Liver (tissue), 9 donors: ENCODE measurements around the gene ADAMTS4. TPM values are rescaled to one million over a fixed set of nuclear protein-coding genes. Genes with fewer than 3 reads are reported as not detected.

Experiments used
- DNase-seq: peaks from one replicate; pipeline ENCODE4 v3.0.0-alpha.2; 2017; ENCODE audit warnings: low spot score
- H3K27ac ChIP-seq, 2 donors: one replicate each; pipeline ENCODE4 v1.7.0; 2013; ENCODE audit warnings: inconsistent platforms in 2 of 2, low read length in 2 of 2, control low read depth in 1 of 2, low read depth in 1 of 2, mild to moderate bottlenecking in 1 of 2
- H3K27me3 ChIP-seq, 4 donors: one replicate each; pipeline versions ENCODE4 v1.6.1 to v1.7.0; 2013; ENCODE audit warnings: low read length in 3 of 4, inconsistent platforms in 1 of 4, mild to moderate bottlenecking in 1 of 4, moderate library complexity in 1 of 4; ENCODE audit not compliant: control insufficient read depth in 4 of 4, insufficient read depth in 4 of 4
- H3K36me3 ChIP-seq, 4 donors: one replicate each; pipeline versions ENCODE4 v1.6.1 to v1.7.0; 2013; ENCODE audit warnings: low read length in 3 of 4, mild to moderate bottlenecking in 3 of 4, low read depth in 1 of 4, moderate library complexity in 1 of 4; ENCODE audit not compliant: control insufficient read depth in 4 of 4, insufficient read depth in 3 of 4
- H3K4me1 ChIP-seq, 4 donors: one replicate each; pipeline versions ENCODE4 v1.6.1 to v1.7.0; 2013; ENCODE audit warnings: low read length in 3 of 4, mild to moderate bottlenecking in 3 of 4, moderate library complexity in 1 of 4; ENCODE audit not compliant: control insufficient read depth in 4 of 4, insufficient read depth in 4 of 4
- H3K4me3 ChIP-seq, 3 donors: one replicate each; pipeline versions ENCODE4 v1.6.1 to v1.7.0; 2013; ENCODE audit warnings: low read length in 3 of 3, control low read depth in 1 of 3, low read depth in 1 of 3, mild to moderate bottlenecking in 1 of 3
- H3K9ac ChIP-seq, 2 donors: one replicate each; pipeline ENCODE4 v1.7.0; 2013; ENCODE audit warnings: low read length in 2 of 2, mild to moderate bottlenecking in 2 of 2, moderate library complexity in 2 of 2, control low read depth in 1 of 2, low read depth in 1 of 2
- H3K9me3 ChIP-seq, 4 donors: one replicate each; pipeline versions ENCODE4 v1.6.1 to v1.7.0; 2013; ENCODE audit warnings: low read length in 3 of 4; ENCODE audit not compliant: control insufficient read depth in 4 of 4
- ATF3 ChIP-seq: IDR thresholded peaks from 2 replicates; pipeline ENCODE4 v1.6.1; 2016; ENCODE audit warnings: antibody characterized with exemption
- CTCF ChIP-seq: fragments of 150-350 bp; IDR thresholded peaks from 2 replicates; pipeline ENCODE4 v1.5.1; 2017; ENCODE audit warnings: improper control_type of control experiment, low read depth, low read length; ENCODE audit not compliant: missing input control
- EGR1 ChIP-seq, 2 donors: IDR thresholded peaks; 2 replicates each; pipeline ENCODE4 v1.6.1; 2016 to 2018; ENCODE audit warnings: antibody characterized with exemption in 2 of 2, low read depth in 2 of 2
- FOXA1 ChIP-seq: IDR thresholded peaks from 2 replicates; pipeline ENCODE4 v1.6.1; 2016; ENCODE audit warnings: antibody characterized with exemption
- FOXA2 ChIP-seq: IDR thresholded peaks from 2 replicates; pipeline ENCODE4 v1.6.1; 2016; ENCODE audit warnings: antibody characterized with exemption
- GABPA ChIP-seq, 2 donors: IDR thresholded peaks in 1 of 2; conservative IDR thresholded peaks in 1 of 2; 2 replicates each; pipeline ENCODE4 v1.6.1; 2016; ENCODE audit warnings: antibody characterized with exemption in 2 of 2, mild to moderate bottlenecking in 1 of 2, moderate library complexity in 1 of 2
- HNF4A ChIP-seq, 2 donors: conservative IDR thresholded peaks; 2 replicates each; pipeline ENCODE4 v1.6.1; 2016; ENCODE audit warnings: antibody characterized with exemption in 2 of 2, mild to moderate bottlenecking in 2 of 2
- HNF4G ChIP-seq: IDR thresholded peaks from 2 replicates; pipeline ENCODE4 v1.6.1; 2016; ENCODE audit warnings: antibody characterized with exemption
- JUND ChIP-seq, 2 donors: IDR thresholded peaks; 2 replicates each; pipeline ENCODE4 v1.6.1; 2016; ENCODE audit warnings: antibody characterized with exemption in 2 of 2
- MAX ChIP-seq: IDR thresholded peaks from 2 replicates; pipeline ENCODE4 v1.6.1; 2016; ENCODE audit warnings: antibody characterized with exemption
- NR2F2 ChIP-seq: IDR thresholded peaks from 2 replicates; pipeline ENCODE4 v1.6.1; 2016; ENCODE audit warnings: antibody characterized with exemption
- RAD21 ChIP-seq, 2 donors: IDR thresholded peaks; 2 replicates each; pipeline ENCODE4 v1.6.1; 2016; ENCODE audit warnings: antibody characterized with exemption in 2 of 2, mild to moderate bottlenecking in 2 of 2
- REST ChIP-seq: IDR thresholded peaks from 2 replicates; pipeline ENCODE4 v1.6.1; 2016; ENCODE audit warnings: antibody characterized with exemption, mild to moderate bottlenecking
- RXRA ChIP-seq, 2 donors: IDR thresholded peaks; 2 replicates each; pipeline ENCODE4 v1.6.1; 2017 to 2018; ENCODE audit warnings: antibody characterized with exemption in 2 of 2, mild to moderate bottlenecking in 1 of 2
- SP1 ChIP-seq: IDR thresholded peaks from 2 replicates; pipeline ENCODE4 v1.6.1; 2018; ENCODE audit warnings: antibody characterized with exemption, mild to moderate bottlenecking
- TAF1 ChIP-seq: conservative IDR thresholded peaks from 2 replicates; pipeline ENCODE4 v1.6.1; 2016; ENCODE audit warnings: antibody characterized with exemption, mild to moderate bottlenecking
- YY1 ChIP-seq: IDR thresholded peaks from 2 replicates; pipeline ENCODE4 v1.6.1; 2016; ENCODE audit warnings: antibody characterized with exemption, mild to moderate bottlenecking
- ZBTB33 ChIP-seq: IDR thresholded peaks from 2 replicates; pipeline ENCODE4 v1.6.1; 2016; ENCODE audit warnings: antibody characterized with exemption
- WGBS: extraction: QIAGEN DNeasy Blood & Tissue Kit; methylation state at CpG from one replicate; pipeline ENCODE4 v1.1.7; 2013; 5-methylcytosine and 5-hydroxymethylcytosine counted together
- polyA plus RNA-seq, 2 donors: library from polyadenylated mRNA; stranded (reverse) in 1 of 2; unstranded in 1 of 2; fragments of 200-250 nt in 1 of 2; fragments of >200 nt in 1 of 2; fragmentation: Nextera tagmentation in 1 of 2; extraction: Ambion mirVana in 1 of 2; gene quantifications; one replicate each; pipeline versions ENCODE4 v1.2.1 to v1.2.3, GENCODE V29; 2013 to 2015
- total RNA-seq, 2 donors: library from RNA; depleted of rRNA; stranded (reverse); fragments of >200 nt; gene quantifications; one replicate each; pipeline ENCODE4 v1.2.3, GENCODE V29; 2014
- donor health status: healthy.
- donor health status: healthy.
- donor health status: healthy.
- donor health status: healthy.
- donor health status: healthy.

Gene ADAMTS4
- total and polyA plus RNA-seq, 4 donors: 0.21 to 2.2 (median 0.38) TPM

- no peak overlapping the region for H3K4me3 ChIP-seq
- H3K4me1 ChIP-seq: peaks cover 8 to 28% (median 20%) of the 10 kb centered on the region in 4 donors
Measured at GRCh38 chr1:161199506-161200139, 769 bp upstream of the ADAMTS4 start.

More at GRCh38 chr1:161199506-161200139, 769 bp upstream of the ADAMTS4 start:
- Histone ChIP-seq H3K9me3 (no peaks in the 10 kb centered on the region), H3K27me3 (no peaks in the 10 kb centered on the region), H3K36me3 (peaks cover 0 to 8% (median 3%) of the 10 kb centered on the region in 4 donors), H3K27ac (peak overlapping the region; percentile 83 to 95), H3K9ac (no peak overlapping the region)
- WGBS: 69% methylated on average over 5 of the region's 5 CpGs
- TF ChIP-seq REST (no peak), RXRA (IDR thresholded peaks at IDR 0.05) (no peak), MAX (no peak), YY1 (no peak), FOXA2 (no peak), TAF1 (no peak), HNF4G (no peak), NR2F2 (no peak), SP1 (no peak), HNF4A (conservative IDR thresholded peaks at IDR 0.05) (no peak), GABPA (IDR thresholded peaks at IDR 0.05 in 1 of 2, conservative IDR thresholded peaks at IDR 0.05 in 1 of 2) (no peak), RAD21 (IDR thresholded peaks at IDR 0.05) (no peak), EGR1 (IDR thresholded peaks at IDR 0.05; ENCODE audit: low read depth in 2 of 2) (no peak), JUND (IDR thresholded peaks at IDR 0.05) (no peak), FOXA1 (no peak), ZBTB33 (no peak), ATF3 (no peak), CTCF (no peak)
- DNase-seq: no peak
